ENCODE results near the gene LTA. TPM values are rescaled to one million over a fixed set of nuclear protein-coding genes. Genes with fewer than 3 reads are reported as not detected.

Gene LTA
- total RNA-seq, 2 donors from 2014 or later = 19.9 to 26.0 TPM

DNA sequence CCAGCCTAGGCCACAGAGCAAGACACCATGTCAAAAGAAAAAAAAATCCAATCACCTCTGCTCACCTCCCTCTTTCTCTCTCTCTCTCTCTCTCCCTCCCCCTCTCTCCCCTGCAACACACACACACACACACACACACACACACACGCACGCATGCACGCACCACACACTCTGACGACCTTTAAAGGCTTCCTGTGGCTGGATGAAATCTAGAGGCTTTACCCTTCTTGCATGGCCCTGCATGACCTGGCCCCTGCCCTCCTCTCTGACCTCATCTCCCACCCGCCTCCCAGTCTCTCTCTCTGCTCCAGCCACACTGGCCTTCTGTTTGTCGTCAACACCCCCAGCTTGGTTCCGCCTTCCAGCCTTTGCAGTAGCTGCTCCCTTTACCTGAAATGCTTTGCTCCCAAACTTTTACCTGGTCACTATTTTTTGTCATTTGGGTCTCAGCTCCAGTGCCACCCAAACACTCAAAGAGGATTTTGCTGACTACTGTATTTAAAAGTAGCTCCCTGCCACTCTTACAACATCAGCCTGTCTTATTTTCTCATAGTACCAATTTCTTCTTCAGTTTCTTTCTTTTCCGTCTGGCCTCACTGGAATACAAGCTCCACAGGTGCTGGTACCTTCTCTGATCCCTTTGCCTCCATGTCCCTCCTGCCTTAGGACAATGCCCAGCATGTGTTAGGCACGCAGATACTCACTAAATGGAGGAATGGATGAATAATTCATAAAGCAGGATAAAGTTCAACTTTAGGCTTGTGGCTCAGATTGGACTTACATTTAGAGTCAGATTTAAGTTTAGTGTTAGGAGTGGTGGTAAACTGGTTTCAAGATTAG, 4.3 kb upstream of the LTA start:
- ATAC-seq = no peak
- DNase-seq = no peak
- H3K4me1 Mint-ChIP-seq = peaks cover 69% of the 10 kb centered on the region
- H3K4me3 Mint-ChIP-seq = peak overlapping the region; percentile 89
- H3K9me3 ChIP-seq (ENCODE audit: control insufficient read depth, low read length, poor library complexity, severe bottlenecking) = no peaks in the 10 kb centered on the region
- no peaks in the 10 kb centered on the region for H3K27me3 Mint-ChIP-seq
- H3K27ac Mint-ChIP-seq = peak overlapping the region; percentile 99
- H3K36me3 Mint-ChIP-seq (ENCODE audit: low read depth) = peaks cover 10% of the 10 kb centered on the region

DNA sequence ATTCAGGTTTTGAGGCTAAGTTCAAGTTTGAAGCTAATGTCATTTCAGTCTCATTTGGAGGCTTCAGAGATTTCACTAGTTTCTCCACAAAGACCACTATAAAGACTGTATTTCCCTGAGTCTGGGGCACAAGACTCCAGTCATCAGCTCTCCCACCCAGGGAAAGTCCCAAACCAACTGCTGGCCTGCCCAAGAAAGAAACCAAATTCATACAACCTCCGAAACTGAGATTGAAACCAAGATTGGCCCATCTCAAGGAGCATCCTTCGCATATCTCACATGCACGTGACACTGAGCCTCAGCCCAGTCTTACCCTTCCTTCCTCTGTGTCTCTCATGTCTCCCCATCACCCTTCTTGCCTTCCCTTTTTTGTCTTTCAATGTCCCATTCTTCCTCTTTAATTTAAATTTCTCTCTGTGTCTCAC, 3.5 kb upstream of the LTA start:
- Mint-ChIP-seq H3K27ac (peak overlapping the region; percentile 99), H3K4me1 (peaks cover 71% of the 10 kb centered on the region), H3K36me3 (ENCODE audit: low read depth) (peaks cover 12% of the 10 kb centered on the region), H3K27me3 (no peaks in the 10 kb centered on the region), H3K4me3 (peak overlapping the region; percentile 89)
- ATAC-seq (peak; percentile 76), DNase-seq (peak; percentile 40 to 67 (median 50))
- no peaks in the 10 kb centered on the region for H3K9me3 ChIP-seq (ENCODE audit: control insufficient read depth, low read length, poor library complexity, severe bottlenecking)

DNA sequence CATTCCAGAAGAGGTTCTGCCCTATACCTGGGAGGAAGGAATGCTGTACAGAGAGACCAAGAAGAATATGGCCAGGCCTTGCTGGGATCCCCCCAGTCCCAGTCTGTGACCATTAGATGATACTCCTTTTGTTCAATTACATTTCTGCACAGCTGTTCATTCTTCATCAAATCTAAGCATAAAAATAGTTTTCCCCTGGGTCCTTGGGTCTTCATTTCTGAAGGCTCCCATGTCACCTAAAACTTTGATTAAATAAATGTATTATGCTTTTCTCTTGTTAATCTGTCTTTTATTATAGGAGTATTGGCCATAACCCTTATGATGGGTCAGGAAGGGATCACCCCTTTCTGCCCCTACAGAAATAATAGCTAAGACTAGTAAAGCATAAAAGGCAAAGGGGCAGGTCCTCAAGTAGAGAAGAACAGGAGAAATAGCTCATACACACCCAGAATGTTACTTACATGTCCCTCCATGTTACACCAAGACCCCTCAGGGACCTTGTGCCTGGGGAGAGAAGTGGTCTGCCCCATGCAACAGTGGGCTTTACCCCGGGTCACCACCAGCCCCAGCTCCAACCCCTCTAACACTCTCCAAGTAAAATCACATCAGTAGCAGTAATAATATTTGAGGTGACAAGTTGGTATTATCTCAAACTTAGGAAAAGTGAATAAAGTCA, 2.1 kb upstream of the LTA start:
- peak overlapping the region; percentile 33 for H3K4me3 Mint-ChIP-seq
- H3K4me1 Mint-ChIP-seq = peaks cover 72% of the 10 kb centered on the region
- no peaks in the 10 kb centered on the region for H3K9me3 ChIP-seq (ENCODE audit: control insufficient read depth, low read length, poor library complexity, severe bottlenecking)
- ATAC-seq (no peak), DNase-seq (no peak)
- no peaks in the 10 kb centered on the region for H3K27me3 Mint-ChIP-seq
- H3K36me3 Mint-ChIP-seq (ENCODE audit: low read depth) = peaks cover 6% of the 10 kb centered on the region
- H3K27ac Mint-ChIP-seq = peak overlapping the region; percentile 99

DNA sequence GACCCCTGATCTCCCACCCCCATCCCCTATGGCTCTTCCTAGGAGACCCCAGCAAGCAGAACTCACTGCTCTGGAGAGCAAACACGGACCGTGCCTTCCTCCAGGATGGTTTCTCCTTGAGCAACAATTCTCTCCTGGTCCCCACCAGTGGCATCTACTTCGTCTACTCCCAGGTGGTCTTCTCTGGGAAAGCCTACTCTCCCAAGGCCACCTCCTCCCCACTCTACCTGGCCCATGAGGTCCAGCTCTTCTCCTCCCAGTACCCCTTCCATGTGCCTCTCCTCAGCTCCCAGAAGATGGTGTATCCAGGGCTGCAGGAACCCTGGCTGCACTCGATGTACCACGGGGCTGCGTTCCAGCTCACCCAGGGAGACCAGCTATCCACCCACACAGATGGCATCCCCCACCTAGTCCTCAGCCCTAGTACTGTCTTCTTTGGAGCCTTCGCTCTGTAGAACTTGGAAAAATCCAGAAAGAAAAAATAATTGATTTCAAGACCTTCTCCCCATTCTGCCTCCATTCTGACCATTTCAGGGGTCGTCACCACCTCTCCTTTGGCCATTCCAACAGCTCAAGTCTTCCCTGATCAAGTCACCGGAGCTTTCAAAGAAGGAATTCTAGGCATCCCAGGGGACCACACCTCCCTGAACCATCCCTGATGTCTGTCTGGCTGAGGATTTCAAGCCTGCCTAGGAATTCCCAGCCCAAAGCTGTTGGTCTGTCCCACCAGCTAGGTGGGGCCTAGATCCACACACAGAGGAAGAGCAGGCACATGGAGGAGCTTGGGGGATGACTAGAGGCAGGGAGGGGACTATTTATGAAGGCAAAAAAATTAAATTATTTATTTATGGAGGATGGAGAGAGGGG, 1.4 kb downstream of the LTA start:
- H3K4me3 Mint-ChIP-seq = peak overlapping the region; percentile 100
- peaks cover 80% of the 10 kb centered on the region for H3K4me1 Mint-ChIP-seq
- peaks cover 21% of the 10 kb centered on the region for H3K36me3 Mint-ChIP-seq (ENCODE audit: low read depth)
- H3K9me3 ChIP-seq (ENCODE audit: control insufficient read depth, low read length, poor library complexity, severe bottlenecking) = no peaks in the 10 kb centered on the region
- DNase-seq (no peak), ATAC-seq (no peak)
- no peaks in the 10 kb centered on the region for H3K27me3 Mint-ChIP-seq
- peak overlapping the region; percentile 99 for H3K27ac Mint-ChIP-seq

DNA sequence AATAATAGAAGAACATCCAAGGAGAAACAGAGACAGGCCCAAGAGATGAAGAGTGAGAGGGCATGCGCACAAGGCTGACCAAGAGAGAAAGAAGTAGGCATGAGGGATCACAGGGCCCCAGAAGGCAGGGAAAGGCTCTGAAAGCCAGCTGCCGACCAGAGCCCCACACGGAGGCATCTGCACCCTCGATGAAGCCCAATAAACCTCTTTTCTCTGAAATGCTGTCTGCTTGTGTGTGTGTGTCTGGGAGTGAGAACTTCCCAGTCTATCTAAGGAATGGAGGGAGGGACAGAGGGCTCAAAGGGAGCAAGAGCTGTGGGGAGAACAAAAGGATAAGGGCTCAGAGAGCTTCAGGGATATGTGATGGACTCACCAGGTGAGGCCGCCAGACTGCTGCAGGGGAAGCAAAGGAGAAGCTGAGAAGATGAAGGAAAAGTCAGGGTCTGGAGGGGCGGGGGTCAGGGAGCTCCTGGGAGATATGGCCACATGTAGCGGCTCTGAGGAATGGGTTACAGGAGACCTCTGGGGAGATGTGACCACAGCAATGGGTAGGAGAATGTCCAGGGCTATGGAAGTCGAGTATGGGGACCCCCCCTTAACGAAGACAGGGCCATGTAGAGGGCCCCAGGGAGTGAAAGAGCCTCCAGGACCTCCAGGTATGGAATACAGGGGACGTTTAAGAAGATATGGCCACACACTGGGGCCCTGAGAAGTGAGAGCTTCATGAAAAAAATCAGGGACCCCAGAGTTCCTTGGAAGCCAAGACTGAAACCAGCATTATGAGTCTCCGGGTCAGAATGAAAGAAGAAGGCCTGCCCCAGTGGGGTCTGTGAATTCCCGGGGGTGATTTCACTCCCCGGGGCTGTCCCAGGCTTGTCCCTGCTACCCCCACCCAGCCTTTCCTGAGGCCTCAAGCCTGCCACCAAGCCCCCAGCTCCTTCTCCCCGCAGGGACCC, 2.3 kb downstream of the LTA start:
- ATAC-seq = no peak
- H3K9me3 ChIP-seq (ENCODE audit: control insufficient read depth, low read length, poor library complexity, severe bottlenecking) = no peaks in the 10 kb centered on the region
- Mint-ChIP-seq H3K4me3 (peak overlapping the region; percentile 100), H3K4me1 (peaks cover 78% of the 10 kb centered on the region), H3K36me3 (ENCODE audit: low read depth) (peaks cover 21% of the 10 kb centered on the region), H3K27ac (peak overlapping the region; percentile 99), H3K27me3 (no peaks in the 10 kb centered on the region)
- no peak for DNase-seq

DNA sequence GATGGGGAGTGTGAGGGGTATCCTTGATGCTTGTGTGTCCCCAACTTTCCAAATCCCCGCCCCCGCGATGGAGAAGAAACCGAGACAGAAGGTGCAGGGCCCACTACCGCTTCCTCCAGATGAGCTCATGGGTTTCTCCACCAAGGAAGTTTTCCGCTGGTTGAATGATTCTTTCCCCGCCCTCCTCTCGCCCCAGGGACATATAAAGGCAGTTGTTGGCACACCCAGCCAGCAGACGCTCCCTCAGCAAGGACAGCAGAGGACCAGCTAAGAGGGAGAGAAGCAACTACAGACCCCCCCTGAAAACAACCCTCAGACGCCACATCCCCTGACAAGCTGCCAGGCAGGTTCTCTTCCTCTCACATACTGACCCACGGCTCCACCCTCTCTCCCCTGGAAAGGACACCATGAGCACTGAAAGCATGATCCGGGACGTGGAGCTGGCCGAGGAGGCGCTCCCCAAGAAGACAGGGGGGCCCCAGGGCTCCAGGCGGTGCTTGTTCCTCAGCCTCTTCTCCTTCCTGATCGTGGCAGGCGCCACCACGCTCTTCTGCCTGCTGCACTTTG, 3.3 kb downstream of the LTA start, which contains the start of gene TNF:
TNF (plus strand) TSS at position 231 of the 567 bp plus-strand sequence; CDS start at position 408, 177 bp downstream.
- Mint-ChIP-seq H3K4me1 (peaks cover 77% of the 10 kb centered on the region), H3K36me3 (ENCODE audit: low read depth) (peaks cover 23% of the 10 kb centered on the region), H3K27me3 (no peaks in the 10 kb centered on the region), H3K4me3 (peak within 1 kb of the TSS; percentile 100), H3K27ac (peak within 1 kb of the TSS; percentile 99)
- no peaks in the 10 kb centered on the region for H3K9me3 ChIP-seq (ENCODE audit: control insufficient read depth, low read length, poor library complexity, severe bottlenecking)
- peak; percentile 48 to 74 (median 51) for DNase-seq
- peak; percentile 13 for ATAC-seq

DNA sequence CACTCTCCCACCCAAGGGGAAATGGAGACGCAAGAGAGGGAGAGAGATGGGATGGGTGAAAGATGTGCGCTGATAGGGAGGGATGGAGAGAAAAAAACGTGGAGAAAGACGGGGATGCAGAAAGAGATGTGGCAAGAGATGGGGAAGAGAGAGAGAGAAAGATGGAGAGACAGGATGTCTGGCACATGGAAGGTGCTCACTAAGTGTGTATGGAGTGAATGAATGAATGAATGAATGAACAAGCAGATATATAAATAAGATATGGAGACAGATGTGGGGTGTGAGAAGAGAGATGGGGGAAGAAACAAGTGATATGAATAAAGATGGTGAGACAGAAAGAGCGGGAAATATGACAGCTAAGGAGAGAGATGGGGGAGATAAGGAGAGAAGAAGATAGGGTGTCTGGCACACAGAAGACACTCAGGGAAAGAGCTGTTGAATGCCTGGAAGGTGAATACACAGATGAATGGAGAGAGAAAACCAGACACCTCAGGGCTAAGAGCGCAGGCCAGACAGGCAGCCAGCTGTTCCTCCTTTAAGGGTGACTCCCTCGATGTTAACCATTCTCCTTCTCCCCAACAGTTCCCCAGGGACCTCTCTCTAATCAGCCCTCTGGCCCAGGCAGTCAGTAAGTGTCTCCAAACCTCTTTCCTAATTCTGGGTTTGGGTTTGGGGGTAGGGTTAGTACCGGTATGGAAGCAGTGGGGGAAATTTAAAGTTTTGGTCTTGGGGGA, 4.0 kb downstream of the LTA start:
- peak overlapping the region; percentile 100 for H3K4me3 Mint-ChIP-seq
- no peak for DNase-seq
- H3K4me1 Mint-ChIP-seq = peaks cover 73% of the 10 kb centered on the region
- no peaks in the 10 kb centered on the region for H3K9me3 ChIP-seq (ENCODE audit: control insufficient read depth, low read length, poor library complexity, severe bottlenecking)
- H3K27ac Mint-ChIP-seq = peak overlapping the region; percentile 99
- no peak for ATAC-seq
- peaks cover 28% of the 10 kb centered on the region for H3K36me3 Mint-ChIP-seq (ENCODE audit: low read depth)
- H3K27me3 Mint-ChIP-seq = no peaks in the 10 kb centered on the region

DNA sequence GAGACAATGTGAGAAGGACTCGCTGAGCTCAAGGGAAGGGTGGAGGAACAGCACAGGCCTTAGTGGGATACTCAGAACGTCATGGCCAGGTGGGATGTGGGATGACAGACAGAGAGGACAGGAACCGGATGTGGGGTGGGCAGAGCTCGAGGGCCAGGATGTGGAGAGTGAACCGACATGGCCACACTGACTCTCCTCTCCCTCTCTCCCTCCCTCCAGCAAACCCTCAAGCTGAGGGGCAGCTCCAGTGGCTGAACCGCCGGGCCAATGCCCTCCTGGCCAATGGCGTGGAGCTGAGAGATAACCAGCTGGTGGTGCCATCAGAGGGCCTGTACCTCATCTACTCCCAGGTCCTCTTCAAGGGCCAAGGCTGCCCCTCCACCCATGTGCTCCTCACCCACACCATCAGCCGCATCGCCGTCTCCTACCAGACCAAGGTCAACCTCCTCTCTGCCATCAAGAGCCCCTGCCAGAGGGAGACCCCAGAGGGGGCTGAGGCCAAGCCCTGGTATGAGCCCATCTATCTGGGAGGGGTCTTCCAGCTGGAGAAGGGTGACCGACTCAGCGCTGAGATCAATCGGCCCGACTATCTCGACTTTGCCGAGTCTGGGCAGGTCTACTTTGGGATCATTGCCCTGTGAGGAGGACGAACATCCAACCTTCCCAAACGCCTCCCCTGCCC, 4.9 kb downstream of the LTA start:
- Mint-ChIP-seq H3K27me3 (no peaks in the 10 kb centered on the region), H3K27ac (peak overlapping the region; percentile 99), H3K36me3 (ENCODE audit: low read depth) (peaks cover 35% of the 10 kb centered on the region), H3K4me3 (peak overlapping the region; percentile 100), H3K4me1 (peaks cover 66% of the 10 kb centered on the region)
- no peaks in the 10 kb centered on the region for H3K9me3 ChIP-seq (ENCODE audit: control insufficient read depth, low read length, poor library complexity, severe bottlenecking)
- no peak for ATAC-seq
- no peak for DNase-seq

DNA sequence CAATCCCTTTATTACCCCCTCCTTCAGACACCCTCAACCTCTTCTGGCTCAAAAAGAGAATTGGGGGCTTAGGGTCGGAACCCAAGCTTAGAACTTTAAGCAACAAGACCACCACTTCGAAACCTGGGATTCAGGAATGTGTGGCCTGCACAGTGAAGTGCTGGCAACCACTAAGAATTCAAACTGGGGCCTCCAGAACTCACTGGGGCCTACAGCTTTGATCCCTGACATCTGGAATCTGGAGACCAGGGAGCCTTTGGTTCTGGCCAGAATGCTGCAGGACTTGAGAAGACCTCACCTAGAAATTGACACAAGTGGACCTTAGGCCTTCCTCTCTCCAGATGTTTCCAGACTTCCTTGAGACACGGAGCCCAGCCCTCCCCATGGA, 5.5 kb downstream of the LTA start:
- ATAC-seq (no peak), DNase-seq (no peak)
- Mint-ChIP-seq H3K27me3 (no peaks in the 10 kb centered on the region), H3K4me1 (peaks cover 64% of the 10 kb centered on the region), H3K4me3 (peak overlapping the region; percentile 100), H3K36me3 (ENCODE audit: low read depth) (peaks cover 32% of the 10 kb centered on the region), H3K27ac (peak overlapping the region; percentile 99)
- no peaks in the 10 kb centered on the region for H3K9me3 ChIP-seq (ENCODE audit: control insufficient read depth, low read length, poor library complexity, severe bottlenecking)

DNA sequence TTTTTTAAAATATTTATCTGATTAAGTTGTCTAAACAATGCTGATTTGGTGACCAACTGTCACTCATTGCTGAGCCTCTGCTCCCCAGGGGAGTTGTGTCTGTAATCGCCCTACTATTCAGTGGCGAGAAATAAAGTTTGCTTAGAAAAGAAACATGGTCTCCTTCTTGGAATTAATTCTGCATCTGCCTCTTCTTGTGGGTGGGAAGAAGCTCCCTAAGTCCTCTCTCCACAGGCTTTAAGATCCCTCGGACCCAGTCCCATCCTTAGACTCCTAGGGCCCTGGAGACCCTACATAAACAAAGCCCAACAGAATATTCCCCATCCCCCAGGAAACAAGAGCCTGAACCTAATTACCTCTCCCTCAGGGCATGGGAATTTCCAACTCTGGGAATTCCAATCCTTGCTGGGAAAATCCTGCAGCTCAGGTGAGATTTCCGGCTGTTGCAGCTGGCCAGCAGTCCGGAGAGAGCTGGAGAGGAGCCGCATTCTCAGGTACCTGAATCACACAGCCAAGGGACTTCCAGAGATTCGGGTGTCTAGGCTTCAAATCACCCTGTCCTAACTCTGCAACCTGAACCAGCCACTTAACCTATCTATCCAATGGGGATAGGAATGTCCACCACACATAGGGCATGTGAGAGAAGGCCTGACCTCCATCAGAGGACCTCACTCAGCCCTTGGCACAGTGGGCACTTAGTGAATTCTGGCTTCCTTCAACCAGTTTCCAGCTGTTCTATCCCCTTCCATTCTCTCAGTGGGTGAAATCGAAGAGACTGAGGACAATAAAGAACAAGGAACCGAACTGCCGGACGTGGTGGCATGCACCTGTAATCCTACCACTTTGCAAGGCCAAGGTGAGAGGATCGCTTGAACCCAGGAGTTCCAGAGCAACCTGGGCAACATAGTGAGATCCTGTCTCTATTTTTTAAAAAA, 6.4 kb downstream of the LTA start:
- DNase-seq (no peak), ATAC-seq (no peak)
- Mint-ChIP-seq H3K4me1 (peaks cover 63% of the 10 kb centered on the region), H3K27ac (peak overlapping the region; percentile 99), H3K4me3 (peak overlapping the region; percentile 100), H3K27me3 (no peaks in the 10 kb centered on the region), H3K36me3 (ENCODE audit: low read depth) (peaks cover 29% of the 10 kb centered on the region)
- no peaks in the 10 kb centered on the region for H3K9me3 ChIP-seq (ENCODE audit: control insufficient read depth, low read length, poor library complexity, severe bottlenecking)
